B cell (primary cell): ENCODE measurements around the gene ATIC.

Experiments
- CTCF ChIP-seq: fragments of 200-600 bp; IDR thresholded peaks from one replicate; pipeline ENCODE4 v1.8.0; 2022; ENCODE audit warnings: antibody characterized with exemption, mild to moderate bottlenecking
- EZH2 ChIP-seq: IDR thresholded peaks from 2 replicates; pipeline ENCODE4 v1.6.1; 2012; ENCODE audit warnings: borderline replicate concordance, low read depth, mild to moderate bottlenecking, moderate library complexity, low read length; ENCODE audit not compliant: insufficient read depth, poor library complexity, severe bottlenecking

GRCh38 chr2:215332872-215333595 is 21.2 kb downstream of the ATIC start:
- TF ChIP-seq CTCF: no peak
- TF ChIP-seq EZH2: no peak
